ENCODE measurements around the gene BID. TPM values are rescaled to one million over a fixed set of nuclear protein-coding genes. Genes with fewer than 3 reads are reported as not detected.

Gene BID
- total and polyA plus RNA-seq, 2 of the 8 experiments (the other 6 are each of a cell fraction or from before 2014, with no cell fraction given): 39.3 to 114 TPM

GRCh38 chr22:17764036-17764435, 10.2 kb downstream of the BID start (continued):
- TF ChIP-seq CHD7 (IDR thresholded peaks at IDR 0.05; ENCODE audit: insufficient replicate concordance, low read length) (no peak), NANOG (IDR thresholded peaks at IDR 0.05; ENCODE audit: insufficient read depth, low read depth, low read length, poor library complexity, severe bottlenecking) (no peak), POLR2A (IDR thresholded peaks at IDR 0.05; ENCODE audit: control extremely low read depth in 1 of 2, low read depth in 2 of 2, low read length in 2 of 2) (no peak), JUN (IDR thresholded peaks at IDR 0.05; ENCODE audit: low read depth, low read length) (no peak), SP2 (IDR thresholded peaks at IDR 0.05; ENCODE audit: low read length) (no peak), CBX8 (IDR thresholded peaks at IDR 0.05; ENCODE audit: borderline replicate concordance, low read depth, low read length) (no peak), RAD21 (IDR thresholded peaks at IDR 0.05 in 1 of 2, conservative IDR thresholded peaks at IDR 0.05 in 1 of 2; ENCODE audit: low read depth in 2 of 2, low read length in 2 of 2) (no peak), CHD1 (IDR thresholded peaks at IDR 0.05; ENCODE audit: low read depth, low read length) (no peak), HDAC2 (IDR thresholded peaks at IDR 0.05; ENCODE audit: borderline replicate concordance in 1 of 2, low read depth in 2 of 2, low read length in 2 of 2) (no peak), CHD2 (IDR thresholded peaks at IDR 0.05; ENCODE audit: low read length) (no peak)
